NT2/D1 (cell line): ENCODE results near the gene TMEM208.

Source experiments
- DNase-seq: peaks from one replicate; pipeline ENCODE4 v3.0.0-alpha.2; 2011; ENCODE audit warnings: low read depth, low spot score
- H3K27me3 ChIP-seq: 2 replicates; pipeline ENCODE4 v1.6.0; 2011; ENCODE audit warnings: mild to moderate bottlenecking; ENCODE audit not compliant: insufficient read length, insufficient read depth
- H3K36me3 ChIP-seq: 2 replicates; pipeline ENCODE4 v1.6.1; 2011; ENCODE audit warnings: mild to moderate bottlenecking, low read length, mixed read lengths; ENCODE audit not compliant: insufficient read depth, insufficient read length
- H3K4me1 ChIP-seq: 2 replicates; pipeline ENCODE4 v1.5.1; 2011; ENCODE audit not compliant: insufficient read depth, insufficient read length
- H3K4me3 ChIP-seq: 2 replicates; pipeline ENCODE4 v1.5.1; 2011; ENCODE audit warnings: low read depth; ENCODE audit not compliant: insufficient read length
- H3K9ac ChIP-seq: 2 replicates; pipeline ENCODE4 v1.6.0; 2011; ENCODE audit warnings: low read depth; ENCODE audit not compliant: insufficient read length
- H3K9me3 ChIP-seq: 2 replicates; pipeline ENCODE4 v1.5.1; 2011; ENCODE audit warnings: mild to moderate bottlenecking, low read length; ENCODE audit not compliant: insufficient read depth
- SUZ12 ChIP-seq: IDR thresholded peaks from 2 replicates; pipeline ENCODE4 v1.6.1; 2011; ENCODE audit not compliant: insufficient read length, insufficient read depth; ENCODE audit errors: extremely low read depth
- YY1 ChIP-seq: IDR thresholded peaks from 2 replicates; pipeline ENCODE4 v1.6.1; 2011; ENCODE audit not compliant: insufficient read length, insufficient read depth
- ZNF274 ChIP-seq: IDR thresholded peaks from 2 replicates; pipeline ENCODE4 v1.6.1; 2011; ENCODE audit warnings: mild to moderate bottlenecking, low read depth, low read length

The TMEM208 gene

GRCh38 chr16:67223992-67224391, 2.9 kb upstream of the TMEM208 start:
- H3K9ac ChIP-seq: no peak overlapping the region
- no peak for DNase-seq

GRCh38 chr16:67226295-67226803, 581 bp upstream of the TMEM208 start:
- peaks cover 10% of the 10 kb centered on the region for H3K27me3 ChIP-seq
- H3K4me1 ChIP-seq: peaks cover 5% of the 10 kb centered on the region
- H3K4me3 ChIP-seq: peak overlapping the region; percentile 97
- TF ChIP-seq ZNF274 (no peak), YY1 (no peak), SUZ12 (no peak)
- H3K9me3 ChIP-seq: no peaks in the 10 kb centered on the region
- peaks cover 37% of the 10 kb centered on the region for H3K36me3 ChIP-seq
- H3K9ac ChIP-seq: peak overlapping the region; percentile 70
- DNase-seq: no peak

More at GRCh38 chr16:67223992-67224391, 2.9 kb upstream of the TMEM208 start:
- no peaks in the 10 kb centered on the region for H3K9me3 ChIP-seq
- peaks cover 14% of the 10 kb centered on the region for H3K36me3 ChIP-seq
- H3K27me3 ChIP-seq: peaks cover 10% of the 10 kb centered on the region
- H3K4me1 ChIP-seq: peaks cover 5% of the 10 kb centered on the region
- TF ChIP-seq YY1 (no peak), ZNF274 (no peak), SUZ12 (no peak)
- no peak overlapping the region for H3K4me3 ChIP-seq

GRCh38 chr16:67227567-67227921, 614 bp downstream of the TMEM208 start:
- H3K9me3 ChIP-seq: no peaks in the 10 kb centered on the region
- TF ChIP-seq ZNF274 (no peak), YY1 (no peak), SUZ12 (no peak)
- DNase-seq: no peak

GRCh38 chr16:67228034-67228785, 1.3 kb downstream of the TMEM208 start:
- H3K9ac ChIP-seq: peak overlapping the region; percentile 97
- peaks cover 50% of the 10 kb centered on the region for H3K36me3 ChIP-seq

More at GRCh38 chr16:67227567-67227921, 614 bp downstream of the TMEM208 start:
- peak overlapping the region; percentile 97 for H3K9ac ChIP-seq
- H3K27me3 ChIP-seq: peaks cover 10% of the 10 kb centered on the region
- peak overlapping the region; percentile 97 for H3K4me3 ChIP-seq
- peaks cover 5% of the 10 kb centered on the region for H3K4me1 ChIP-seq
- peaks cover 48% of the 10 kb centered on the region for H3K36me3 ChIP-seq

GRCh38 chr16:67228905-67229304, 2.0 kb downstream of the TMEM208 start:
- Histone ChIP-seq H3K4me1 (peaks cover 5% of the 10 kb centered on the region), H3K9ac (no peak overlapping the region), H3K4me3 (no peak overlapping the region), H3K9me3 (no peaks in the 10 kb centered on the region), H3K36me3 (peaks cover 56% of the 10 kb centered on the region), H3K27me3 (peaks cover 10% of the 10 kb centered on the region)
- TF ChIP-seq SUZ12 (no peak), ZNF274 (no peak), YY1 (no peak)
- DNase-seq: no peak

More at GRCh38 chr16:67228034-67228785, 1.3 kb downstream of the TMEM208 start:
- peaks cover 10% of the 10 kb centered on the region for H3K27me3 ChIP-seq
- no peaks in the 10 kb centered on the region for H3K9me3 ChIP-seq
- no peak for DNase-seq
- H3K4me3 ChIP-seq: peak overlapping the region; percentile 97
- TF ChIP-seq SUZ12 (no peak), YY1 (no peak), ZNF274 (no peak)
- H3K4me1 ChIP-seq: peaks cover 5% of the 10 kb centered on the region

GRCh38 chr16:67229906-67230808, 3.2 kb downstream of the TMEM208 start:
- no peak overlapping the region for H3K4me3 ChIP-seq
- no peak overlapping the region for H3K9ac ChIP-seq
- H3K4me1 ChIP-seq: peaks cover 5% of the 10 kb centered on the region
- TF ChIP-seq YY1 (no peak), SUZ12 (no peak), ZNF274 (no peak)
- peaks cover 9% of the 10 kb centered on the region for H3K27me3 ChIP-seq
- H3K36me3 ChIP-seq: peaks cover 68% of the 10 kb centered on the region
- no peaks in the 10 kb centered on the region for H3K9me3 ChIP-seq
- DNase-seq: no peak
